Right kidney (tissue), 1 donor: ENCODE data around the gene HLA-E.
"Not testable (repeated sequence)": the region's sequence is repeated elsewhere in the genome, so short reads cannot be mapped to it uniquely, and the experiment has no call there.

Experiments used
- DNase-seq: peaks from one replicate; pipeline ENCODE4 v3.0.0-alpha.2; 2016

Gene HLA-E

DNA sequence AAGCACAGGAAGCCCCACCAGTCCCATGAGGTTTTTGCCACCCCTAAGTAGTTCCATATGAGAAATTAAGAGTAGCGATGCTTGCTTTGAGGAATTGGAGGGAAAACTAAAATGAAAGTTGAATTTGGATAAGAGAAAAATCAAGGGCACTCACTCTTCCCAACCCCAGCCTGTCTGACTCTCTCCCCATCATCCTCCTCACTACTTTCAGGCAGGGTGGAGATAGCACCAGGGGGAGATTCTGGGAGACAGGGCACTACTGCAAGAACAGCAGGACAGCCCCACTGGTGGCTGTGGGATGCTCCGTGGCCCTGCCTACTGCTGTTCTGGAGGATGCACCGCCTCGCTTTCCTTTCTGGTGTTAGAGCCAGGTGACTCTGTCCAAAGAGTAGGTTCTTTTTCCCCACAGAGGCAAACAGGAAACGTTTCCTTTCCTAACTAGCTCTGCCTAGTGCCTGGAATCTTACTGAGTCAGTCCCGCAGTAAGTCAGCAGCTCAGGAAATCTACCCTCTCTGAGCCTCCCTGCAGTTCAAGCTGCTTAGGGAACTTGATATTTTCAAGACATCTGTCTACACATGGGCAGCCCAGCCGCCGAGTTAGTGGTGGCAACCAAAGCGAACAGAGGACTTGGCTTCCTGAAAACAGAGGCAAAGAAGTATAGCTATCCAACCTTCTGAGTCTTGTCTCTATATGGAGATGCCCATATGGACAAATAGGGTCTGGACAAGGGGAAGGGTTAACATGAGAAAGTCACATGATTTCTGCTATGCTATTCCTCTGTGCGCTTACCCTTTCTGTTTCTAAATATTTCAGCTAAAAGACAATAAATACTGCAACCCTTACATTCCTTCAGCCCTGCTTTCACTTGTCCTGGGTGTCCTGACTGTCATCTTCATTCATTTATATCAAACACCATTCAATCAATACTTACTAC is 11.4 kb downstream of the HLA-E start:
- no peak for DNase-seq

DNA sequence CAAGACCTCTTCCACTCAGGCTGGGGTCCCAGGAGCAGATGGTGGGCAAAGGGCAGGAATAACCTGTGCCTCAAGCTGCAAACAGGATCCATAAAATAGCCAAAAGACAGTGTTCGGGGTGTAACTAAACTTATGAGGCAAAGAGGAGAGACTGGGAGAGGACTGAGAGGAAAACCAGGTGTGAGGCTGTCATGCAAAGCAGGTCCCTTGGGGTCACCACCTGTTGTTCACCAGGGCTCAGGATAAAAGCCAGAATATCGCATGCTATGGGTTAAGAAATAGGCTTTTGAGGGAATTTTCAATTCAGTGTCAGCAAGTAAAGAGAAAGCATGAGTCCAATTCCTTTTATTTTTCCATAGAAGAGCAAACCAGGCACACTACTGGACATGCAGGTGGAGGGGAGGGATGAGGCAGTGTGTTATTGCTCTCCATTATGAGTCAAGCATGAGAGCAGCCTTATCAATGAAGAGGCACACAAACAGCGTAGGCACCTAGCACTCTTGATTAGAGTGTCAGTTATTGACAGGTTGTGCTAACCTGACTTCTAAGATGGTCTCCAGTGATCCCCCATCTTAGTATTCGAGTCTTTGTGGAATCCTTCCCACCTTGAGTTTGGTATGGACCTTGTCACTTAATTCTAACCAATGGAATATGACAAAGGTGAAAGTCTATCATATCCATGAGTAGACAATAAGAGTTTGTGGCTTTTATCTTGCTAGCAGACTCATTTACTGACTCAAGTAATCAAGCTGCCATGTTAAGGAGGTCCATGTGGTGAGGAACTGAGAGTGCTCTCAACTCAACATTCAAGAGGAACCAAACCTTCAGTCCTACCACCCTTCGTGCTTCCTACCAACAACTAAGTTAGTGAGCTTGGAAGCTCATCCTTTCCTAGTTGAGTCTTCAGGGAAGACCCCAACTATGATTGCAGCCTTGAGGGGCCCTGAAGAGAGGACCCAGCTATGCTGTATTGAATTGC is 18.8 kb downstream of the HLA-E start:
- DNase-seq, result no peak

DNA sequence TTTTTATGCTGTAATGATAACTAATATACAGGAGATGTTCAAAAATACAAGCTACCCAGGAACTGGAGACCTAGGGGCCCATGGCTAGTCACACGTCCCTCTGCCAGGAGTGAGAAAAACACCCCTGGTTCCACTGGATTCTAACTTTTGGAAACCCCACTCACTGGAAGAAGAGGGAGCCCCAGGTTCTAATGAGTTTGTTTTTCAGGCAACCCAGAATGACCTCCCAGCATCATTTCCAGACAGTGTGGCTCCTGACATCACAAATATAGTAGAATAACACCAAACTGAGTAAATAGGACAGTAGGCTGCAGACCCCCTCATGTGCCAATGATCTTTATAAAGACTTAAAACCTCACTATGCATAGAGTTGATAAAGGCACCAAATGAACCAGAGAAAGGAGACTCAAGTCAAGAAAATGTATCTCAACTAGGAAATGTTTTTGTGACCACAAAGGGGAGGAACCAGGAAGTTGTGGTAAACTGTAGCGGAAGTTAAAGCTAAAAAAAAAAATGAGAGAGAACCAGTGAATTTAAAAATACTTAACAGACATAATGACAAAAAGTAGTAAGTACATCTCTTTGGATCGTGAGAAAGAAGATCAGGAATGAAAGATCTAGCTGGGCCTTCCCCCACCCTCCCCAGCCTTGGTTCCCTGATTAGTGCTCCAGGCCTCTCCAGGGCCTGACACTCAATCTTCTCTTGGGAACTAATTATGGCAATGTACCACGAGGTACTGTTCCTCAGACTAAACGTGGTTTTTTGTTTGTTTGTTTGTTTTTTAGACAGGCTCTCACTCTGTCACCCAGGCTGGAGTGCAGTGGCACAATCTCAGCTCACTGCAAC is 19.8 kb downstream of the HLA-E start:
- no peak for DNase-seq

DNA sequence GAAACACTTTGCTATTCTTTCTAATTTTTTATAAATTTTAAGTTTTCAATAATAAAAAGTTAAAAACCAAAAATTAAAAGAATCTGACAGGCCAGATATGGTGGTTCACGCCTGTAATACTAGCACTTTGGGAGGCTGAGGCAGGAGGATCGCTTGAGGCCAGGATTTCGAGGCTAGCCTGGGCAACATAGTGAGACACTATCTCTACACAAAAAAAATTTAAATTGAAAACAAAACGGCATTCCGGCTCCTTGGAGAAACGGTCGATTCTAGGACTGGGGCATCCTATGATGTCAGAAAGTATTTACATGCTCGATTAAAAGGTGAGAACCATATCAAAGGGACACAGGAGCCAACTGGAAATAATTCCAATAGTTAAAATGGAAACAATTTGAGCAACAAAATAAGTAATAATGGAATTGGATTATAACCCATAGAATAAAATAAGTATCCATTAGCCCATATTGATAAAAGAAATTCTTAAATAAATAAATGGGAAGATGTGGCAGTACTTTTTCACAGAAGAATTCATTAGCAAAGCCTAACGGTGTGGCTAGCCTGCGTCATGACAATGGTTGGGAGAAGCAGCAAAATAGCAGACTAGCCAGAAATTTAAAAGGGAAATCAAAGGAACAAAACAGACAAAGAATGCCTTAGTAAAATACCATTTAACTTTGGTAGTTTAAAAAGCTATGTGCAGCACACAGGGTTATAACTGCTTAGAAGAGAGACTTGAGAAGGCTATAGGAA is 21.3 kb downstream of the HLA-E start:
- no peak for DNase-seq

DNA sequence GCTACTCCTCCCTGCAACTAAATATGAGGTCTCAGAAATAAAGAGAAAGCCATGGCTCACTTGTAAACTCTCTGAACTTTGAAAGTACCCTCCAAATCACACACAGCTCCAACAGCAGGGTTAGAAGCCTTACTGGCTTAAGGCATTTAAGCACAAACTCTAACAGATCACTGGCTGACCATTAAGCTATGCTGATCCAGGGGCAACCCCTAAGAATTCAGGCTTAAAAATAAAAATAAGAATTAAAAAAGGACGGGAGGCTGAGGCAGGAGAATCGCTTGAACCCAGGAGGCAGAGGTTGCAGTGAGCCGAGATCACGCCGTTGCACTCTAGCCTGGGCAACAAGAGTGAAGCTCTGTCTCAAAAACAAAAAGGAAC is 21.8 kb downstream of the HLA-E start:
- DNase-seq, result no peak

DNA sequence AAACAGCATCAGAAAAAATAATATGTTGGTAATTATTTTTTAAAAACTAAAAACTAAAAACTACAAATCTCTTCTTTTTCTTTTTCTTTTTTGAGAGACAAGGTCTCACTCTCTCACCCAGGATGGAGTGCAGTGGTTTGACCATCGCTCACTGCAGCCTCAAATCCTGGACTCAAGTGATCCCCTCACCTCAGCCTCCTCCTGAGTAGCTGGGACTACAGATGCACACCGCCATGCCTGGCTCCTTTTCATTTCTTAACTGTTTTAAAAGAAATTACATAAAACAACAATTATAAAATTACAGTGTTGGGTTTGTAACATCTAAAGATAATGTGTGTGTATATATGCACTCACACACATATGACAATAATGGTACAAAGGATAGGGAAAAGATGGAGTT is 24.1 kb downstream of the HLA-E start:
- DNase-seq, result no peak

DNA sequence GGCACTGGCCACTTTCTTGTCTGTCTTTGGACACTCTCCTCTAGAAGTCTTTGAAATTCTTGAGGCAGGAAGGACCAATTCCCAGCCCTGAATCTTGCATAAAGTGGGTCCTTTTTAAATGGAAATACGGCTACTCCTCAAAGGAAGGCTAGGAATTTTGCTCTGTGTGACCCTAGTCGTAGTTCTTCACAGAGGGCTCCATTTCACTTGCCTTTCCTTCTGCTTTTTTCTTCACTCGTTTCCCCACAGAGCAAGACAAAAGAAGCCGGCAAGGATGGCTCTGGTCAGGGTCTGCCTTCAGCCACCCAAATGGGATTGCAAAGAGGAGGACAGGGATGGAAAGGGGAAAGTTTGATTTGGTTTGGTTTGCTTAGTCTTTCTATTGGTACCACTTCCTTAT is 25.8 kb downstream of the HLA-E start:
- no peak for DNase-seq

DNA sequence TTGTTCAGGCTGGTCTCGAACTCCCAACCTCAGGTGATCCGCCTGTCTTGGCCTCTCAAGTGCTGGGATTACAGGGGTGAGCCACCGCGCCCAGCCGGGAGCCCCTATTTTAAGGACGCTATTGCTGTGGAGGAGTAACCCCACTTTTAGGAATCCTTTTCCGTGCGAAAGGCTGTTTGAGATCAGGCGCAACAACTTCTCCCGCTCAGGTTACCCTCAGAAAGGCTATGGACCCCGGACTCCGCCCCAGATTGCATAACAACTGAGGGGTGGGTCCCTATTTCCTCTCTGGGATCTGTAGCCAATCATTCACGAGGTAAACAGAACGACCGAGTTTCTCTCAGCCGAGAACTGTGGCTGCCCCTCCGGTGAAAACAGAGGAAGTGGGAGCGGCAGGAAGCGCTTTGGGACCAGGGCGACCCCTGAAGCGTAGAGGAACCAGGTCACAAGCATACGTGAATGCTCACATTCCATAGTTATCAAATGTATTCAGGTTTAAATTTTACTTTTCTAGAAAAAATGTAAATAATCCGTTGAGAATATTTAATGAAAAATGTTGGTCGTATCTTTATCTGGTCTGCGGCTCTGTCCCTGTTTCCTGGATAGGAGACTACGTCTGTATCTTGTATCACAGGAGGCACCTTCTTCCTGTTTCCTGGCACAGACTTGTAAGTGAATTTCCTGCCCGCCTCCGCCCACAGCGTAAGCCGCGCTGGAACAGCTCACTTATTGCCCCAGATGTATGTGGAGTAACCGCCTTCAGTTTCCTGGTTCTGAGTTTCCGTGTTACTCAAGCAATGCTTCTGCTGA is 26.8 kb downstream of the HLA-E start:
- peak; percentile 73 for DNase-seq

DNA sequence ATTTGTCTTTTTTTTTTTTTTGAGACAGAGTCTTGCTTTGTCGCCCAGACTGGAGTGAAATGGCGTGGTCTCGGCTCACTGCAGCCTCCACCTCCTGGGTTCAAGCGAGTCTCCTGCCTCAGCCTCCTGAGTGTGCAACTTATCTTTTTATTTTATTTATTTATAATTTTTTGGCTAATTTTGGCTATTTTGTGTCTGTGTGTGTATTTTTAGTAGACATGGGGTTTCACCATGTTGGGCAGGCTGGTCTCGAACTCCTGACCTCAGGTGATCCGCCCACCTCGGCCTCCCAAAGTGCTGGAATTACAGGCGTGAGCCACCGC is 27.4 kb downstream of the HLA-E start:
- DNase-seq, result not testable (repeated sequence)

DNA sequence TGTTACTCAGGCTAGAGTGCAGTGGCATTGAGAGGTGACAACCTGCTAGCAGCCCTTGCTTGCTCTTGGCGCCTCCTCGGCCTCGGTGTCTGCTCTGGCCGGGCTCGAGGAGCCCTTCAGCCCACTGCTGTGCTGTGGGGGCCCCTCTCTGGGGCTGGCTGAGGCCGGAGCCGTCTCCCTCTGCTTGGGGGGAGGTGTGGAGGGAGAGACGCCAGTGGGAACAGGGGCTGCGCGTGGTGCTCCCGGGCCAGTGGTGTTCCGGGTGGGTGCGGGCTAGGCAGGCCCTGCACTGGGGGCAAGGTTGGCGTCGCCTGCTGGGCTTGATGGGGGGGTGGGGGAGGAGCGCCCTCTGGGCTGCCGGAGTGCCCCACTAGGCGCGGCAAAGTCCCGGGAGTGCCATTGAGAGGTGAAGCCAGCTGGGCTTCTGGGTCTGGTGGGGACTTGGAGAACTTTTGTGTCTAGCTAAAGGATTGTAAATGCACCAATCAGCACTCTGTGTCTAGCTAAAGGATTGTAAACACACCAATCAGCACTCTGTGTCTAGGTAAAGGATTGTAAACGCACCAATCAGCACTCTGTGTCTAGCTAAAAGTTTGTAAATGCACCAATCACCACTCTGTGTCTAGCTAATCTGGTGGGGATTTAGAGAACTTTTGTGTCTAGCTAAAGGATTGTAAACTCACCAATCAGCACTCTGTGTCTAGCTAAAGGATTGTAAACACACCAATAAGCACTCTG is 28.6 kb downstream of the HLA-E start:
- not testable (repeated sequence) for DNase-seq

DNA sequence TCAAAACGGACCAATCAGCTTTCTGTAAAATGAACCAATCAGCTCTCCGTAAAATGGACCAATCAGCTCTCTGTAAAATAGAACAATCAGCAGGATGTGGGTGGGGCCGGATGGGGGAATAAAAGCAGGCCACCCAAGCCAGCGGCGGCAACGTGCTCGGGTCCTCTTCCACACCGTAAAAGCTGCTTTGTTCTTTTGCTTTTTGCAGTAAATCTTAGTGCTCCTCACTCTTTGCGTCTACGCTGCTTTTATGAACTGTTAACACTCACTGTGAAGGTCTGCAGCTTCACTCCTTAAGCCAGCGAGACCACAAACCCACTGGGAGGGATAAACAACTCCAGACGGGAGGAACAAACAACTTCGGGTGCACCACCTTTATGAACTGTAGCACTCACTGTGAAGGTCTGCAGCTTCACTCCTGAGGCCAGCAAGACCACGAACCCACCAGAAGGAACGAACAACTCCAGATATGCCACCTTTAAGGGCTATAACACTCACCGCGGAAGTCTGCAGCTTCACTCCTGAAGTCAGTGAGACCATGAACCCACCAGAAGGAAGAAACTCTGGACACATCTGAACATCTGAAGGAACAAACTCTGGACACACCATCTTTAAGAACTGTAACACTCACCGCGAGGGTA is 29.3 kb downstream of the HLA-E start:
- not testable (repeated sequence) for DNase-seq

DNA sequence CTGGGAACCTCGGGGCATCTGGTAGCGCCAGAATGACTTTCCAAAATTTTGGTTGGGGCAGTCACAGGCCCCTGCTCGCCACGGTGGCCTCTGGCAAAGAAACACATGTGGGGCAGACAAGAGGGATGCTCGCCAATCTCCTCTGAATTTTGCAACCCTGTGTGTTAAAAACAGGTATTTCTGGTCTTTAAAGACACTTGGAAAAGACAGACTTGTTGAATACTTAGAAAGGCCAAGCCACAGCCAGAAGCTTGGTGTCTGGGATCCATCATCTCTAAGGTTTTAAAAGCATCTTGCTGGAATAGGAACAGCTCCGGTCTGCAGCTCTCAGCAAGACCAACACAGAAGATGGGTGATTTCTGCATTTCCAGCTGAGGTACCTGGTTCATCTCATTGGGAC is 31.2 kb downstream of the HLA-E start:
- DNase-seq, result no peak

DNA sequence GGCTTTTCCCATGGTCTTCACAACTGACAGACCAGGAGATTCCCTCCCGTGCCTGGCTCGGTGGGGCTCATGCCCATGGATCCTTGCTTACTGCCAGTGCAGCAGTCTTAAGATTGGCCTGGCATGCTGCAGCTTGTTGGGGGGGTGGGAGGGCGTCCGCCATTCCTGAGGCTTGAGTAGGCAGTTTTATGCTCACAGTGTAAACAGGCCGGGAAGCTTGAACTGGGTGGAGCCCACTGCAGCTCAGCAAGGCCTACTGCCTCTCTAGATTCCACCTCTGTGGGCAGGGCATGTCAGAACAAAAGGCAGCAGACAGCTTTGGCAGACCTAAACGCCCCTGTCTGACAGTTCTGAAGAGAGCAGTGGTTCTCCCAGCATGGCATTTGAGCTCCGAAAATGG is 31.8 kb downstream of the HLA-E start:
- DNase-seq, result not testable (repeated sequence)

DNA sequence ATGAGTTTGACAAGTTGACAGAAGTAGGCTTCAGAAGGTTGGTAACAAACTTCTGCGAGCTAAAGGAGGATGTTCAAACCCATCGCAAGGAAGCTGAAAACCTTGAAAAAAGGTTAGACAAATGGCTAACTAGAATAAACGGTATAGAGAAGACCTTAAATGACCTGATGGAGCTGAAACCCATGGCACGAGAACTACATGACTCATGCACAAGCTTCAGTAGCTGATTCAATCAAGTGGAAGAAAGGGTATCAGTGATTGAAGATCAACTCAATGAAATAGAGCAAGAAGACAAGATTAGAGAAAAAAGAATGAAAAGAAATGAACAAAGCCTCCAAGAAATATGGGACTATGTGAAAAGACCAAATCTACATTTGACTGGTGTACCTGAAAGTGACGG is 32.6 kb downstream of the HLA-E start:
- DNase-seq, result not testable (repeated sequence)

DNA sequence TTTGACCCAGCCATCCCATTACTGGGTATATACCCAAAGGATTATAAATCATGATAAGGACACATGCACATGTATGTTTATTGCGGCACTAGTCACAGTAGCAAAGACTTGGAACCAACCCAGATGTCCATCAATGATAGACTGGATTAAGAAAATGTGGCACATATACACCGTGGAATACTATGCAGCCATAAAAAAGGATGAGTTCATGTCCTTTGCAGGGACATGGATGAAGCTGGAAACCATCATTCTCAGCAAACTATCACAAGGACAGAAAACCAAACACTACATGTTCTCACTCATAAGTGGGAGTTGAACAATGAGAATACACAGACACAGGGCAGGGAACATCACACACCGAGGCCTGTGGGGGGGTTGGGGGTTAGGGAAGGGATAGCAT is 37.1 kb downstream of the HLA-E start:
- not testable (repeated sequence) for DNase-seq

DNA sequence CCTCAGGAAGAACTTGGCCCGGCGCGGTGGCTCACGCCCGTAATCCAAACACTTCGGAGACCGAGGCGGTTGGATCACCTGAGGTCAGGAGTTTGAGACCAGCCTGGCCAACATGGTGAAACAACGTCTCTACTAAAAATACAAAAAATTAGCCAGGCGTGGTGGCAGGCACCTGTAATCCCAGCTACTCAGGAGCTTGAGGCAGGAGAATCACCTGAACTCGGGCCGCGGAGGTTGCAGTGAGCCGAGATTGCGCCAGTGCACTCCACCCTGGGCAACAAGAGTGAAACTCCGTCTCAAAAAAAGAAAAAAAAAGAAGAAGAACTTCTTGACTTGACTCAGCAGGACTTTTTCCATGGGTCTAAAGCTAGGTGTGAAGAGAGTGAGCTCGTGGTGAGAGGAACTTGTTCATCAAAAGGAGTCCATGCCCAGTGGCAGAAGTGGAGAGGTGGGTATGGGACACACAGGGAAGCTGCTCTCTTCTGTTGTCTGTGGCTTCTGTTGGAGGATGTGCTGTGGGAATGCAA is 40.1 kb downstream of the HLA-E start:
- not testable (repeated sequence) for DNase-seq

DNA sequence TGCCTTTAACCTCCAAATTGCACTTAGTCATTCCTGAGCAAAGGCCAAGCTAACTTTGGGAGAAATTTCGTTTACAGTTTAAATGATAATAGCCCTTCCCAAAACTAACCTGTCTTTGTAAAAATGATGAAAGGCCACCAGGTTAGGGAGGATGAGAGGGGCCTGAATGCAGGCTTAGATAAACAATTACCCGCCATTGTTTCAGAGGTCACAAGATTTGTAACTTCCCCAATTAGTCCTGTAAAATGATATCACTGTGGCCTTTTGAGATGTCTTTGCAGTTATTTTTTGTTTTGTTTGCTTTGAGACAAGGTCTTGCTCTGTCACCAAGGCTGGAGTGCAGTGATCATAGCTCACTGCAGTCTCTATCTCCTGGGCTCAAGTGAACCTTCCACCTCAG is 40.7 kb downstream of the HLA-E start:
- DNase-seq, result no peak

DNA sequence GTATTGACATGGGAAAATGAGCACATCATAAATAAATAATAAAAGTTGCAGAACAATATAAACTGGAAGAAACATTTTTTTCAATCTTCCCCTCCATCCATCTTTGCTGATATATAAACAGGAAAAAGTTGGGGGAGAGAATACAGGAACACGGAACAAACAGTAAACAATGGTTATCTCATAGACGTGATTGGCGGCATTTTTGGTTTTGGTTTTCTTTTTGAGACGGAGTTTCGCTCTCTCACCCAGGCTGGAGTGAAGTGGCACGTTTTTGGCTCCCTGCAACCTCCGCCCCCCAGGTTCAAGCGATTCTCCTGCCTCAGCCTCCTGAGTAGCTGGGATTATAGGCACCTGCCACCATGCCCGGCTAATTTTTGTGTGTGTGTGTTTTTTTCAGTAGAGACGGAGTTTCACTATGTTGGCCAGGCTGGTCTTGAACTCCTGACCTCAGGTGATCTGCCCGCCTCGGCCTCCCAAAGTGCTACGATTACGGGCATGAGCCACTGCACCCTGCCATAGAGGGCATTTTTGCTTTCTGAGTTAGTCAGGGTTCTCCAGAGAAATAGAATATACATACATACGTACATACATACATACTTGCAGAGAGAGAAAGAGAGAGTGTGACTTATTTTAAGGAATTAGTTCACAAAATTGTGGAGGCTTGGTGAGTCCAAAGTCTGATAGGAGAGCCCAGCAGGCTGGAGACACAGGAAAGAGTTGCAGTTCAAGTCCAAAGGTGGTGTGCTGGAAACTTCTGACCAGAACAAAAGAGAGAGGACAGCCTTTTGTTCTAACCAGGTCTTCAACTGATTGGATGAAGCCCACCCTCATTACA is 44.4 kb downstream of the HLA-E start:
- DNase-seq, result no peak
